Thyroid gland (tissue), 4 donors: ENCODE results near the gene RASGRP2. TPM values are rescaled to one million over a fixed set of nuclear protein-coding genes. Genes with fewer than 3 reads are reported as not detected.
"Not testable (repeated sequence)": the region's sequence is repeated elsewhere in the genome, so short reads cannot be mapped to it uniquely, and the experiment has no call there.

Source experiments
- DNase-seq, 2 donors: peaks; one replicate each; pipeline ENCODE4 v3.0.0-alpha.2; 2019
- H3K27ac ChIP-seq, 3 donors: fragments of 200-600 bp; sonication (generic); 1 replicate in 2 of 3; 2 replicates in 1 of 3; pipeline ENCODE4 v1.5.1; 2016 to 2019; ENCODE audit warnings: mild to moderate bottlenecking in 1 of 3, moderate library complexity in 1 of 3
- H3K27me3 ChIP-seq: fragments of 200-600 bp; sonication (generic); one replicate; pipeline ENCODE4 v1.5.1; 2019
- H3K36me3 ChIP-seq, 2 donors: fragments of 200-600 bp; sonication (generic); one replicate each; pipeline ENCODE4 v1.5.1; 2016 to 2019
- H3K4me1 ChIP-seq, 2 donors: fragments of 200-600 bp; sonication (generic); one replicate each; pipeline ENCODE4 v1.5.1; 2017 to 2019
- H3K4me3 ChIP-seq, 3 donors: fragments of 200-600 bp; sonication (generic); replicated peaks in 1 of 3; 1 replicate in 2 of 3; 2 replicates in 1 of 3; pipeline ENCODE4 v1.5.1; 2016; ENCODE audit warnings: mild to moderate bottlenecking in 1 of 3
- H3K9me3 ChIP-seq: fragments of 200-600 bp; sonication (generic); one replicate; pipeline ENCODE4 v1.5.1; 2017
- POLR2A ChIP-seq, 2 donors: fragments of 450-650 bp; IDR thresholded peaks; one replicate each; pipeline ENCODE4 v1.6.1; 2017; ENCODE audit warnings: antibody characterized with exemption in 2 of 2, mild to moderate bottlenecking in 2 of 2, moderate library complexity in 1 of 2
- WGBS, 2 donors: methylation state at CpG; one replicate each; pipeline ENCODE4 v1.1.5; 2017; 5-methylcytosine and 5-hydroxymethylcytosine counted together
- intact Hi-C: fragments of 100-400 bp; cut with DNase I; formaldehyde crosslinking; loops from one replicate; pipeline ENCODE4 v1.15.1; 2023
- total RNA-seq, 4 donors: library from RNA; depleted of rRNA; stranded (reverse); fragments of >200 nt; gene quantifications; one replicate each; pipeline ENCODE4 v1.2.3, GENCODE V29; 2016
- TF ChIP-seq, protein P1 (sequence below), 6 experiments: fragments of 200-600 bp in 3 of 6; fragments of 450-650 bp in 3 of 6; sonication (generic) in 3 of 6; IDR thresholded peaks; one replicate each; pipeline ENCODE4 v1.5.1; 2016 to 2019; ENCODE audit warnings: antibody characterized with exemption in 6 of 6, mild to moderate bottlenecking in 2 of 6, inconsistent platforms in 1 of 6, moderate library complexity in 1 of 6

RASGRP2 gene
- total RNA-seq, 4 donors from 2014 or later = 2.8 to 8.9 (median 6.6) TPM

DNA sequence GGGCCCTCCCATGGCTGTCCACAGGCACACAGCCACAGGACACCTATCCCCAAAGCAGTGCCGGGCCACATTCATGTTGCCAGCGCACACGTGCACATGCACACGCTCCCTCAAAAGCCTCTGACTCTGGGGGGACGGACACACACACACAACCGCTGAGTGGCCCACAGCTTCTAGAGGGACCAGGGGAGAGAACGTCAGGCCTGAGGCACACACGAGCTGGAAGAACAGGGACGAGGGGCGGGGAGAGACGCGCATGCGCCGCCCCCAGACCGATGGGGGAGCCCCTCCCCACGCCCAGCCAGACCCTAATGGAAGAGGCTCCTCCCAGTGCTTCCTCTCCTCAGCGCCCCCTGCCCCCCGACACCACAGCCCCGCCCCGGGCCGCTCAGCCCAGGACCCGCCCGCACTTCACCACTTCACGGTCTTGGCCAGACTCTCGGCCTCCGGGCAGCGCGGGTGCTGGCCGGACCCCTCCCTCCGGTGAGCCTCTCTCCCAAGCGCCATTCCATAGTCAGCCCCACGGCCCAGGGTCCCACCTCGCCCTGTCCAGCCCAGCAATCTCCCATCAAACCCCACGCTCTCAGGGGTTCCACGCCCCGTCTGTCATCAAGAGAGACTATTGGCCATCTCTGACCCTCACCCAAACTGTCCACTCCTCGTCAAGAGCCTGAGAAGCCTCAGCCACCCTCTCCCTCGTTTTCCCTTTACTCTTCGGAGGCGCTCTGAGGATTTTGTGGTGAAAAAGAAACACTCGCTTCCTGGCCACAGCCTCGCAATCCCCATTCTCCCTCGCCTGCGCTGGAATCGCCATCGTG lies 32.6 kb downstream of the RASGRP2 start:
- WGBS, 2 donors = 28 to 32% methylated on average over 24 of the region's 46 CpGs
- Histone ChIP-seq H3K4me3 (no peak overlapping the region), H3K4me1 (peaks cover 0 to 23% of the 10 kb centered on the region in 2 donors), H3K27ac (no peak overlapping the region), H3K9me3 (no peaks in the 10 kb centered on the region), H3K36me3 (no peaks in the 10 kb centered on the region), H3K27me3 (peaks cover 10% of the 10 kb centered on the region)
- DNase-seq = peak in 1 of 2 donors; percentile 39
- TF ChIP-seq, protein P1, sequence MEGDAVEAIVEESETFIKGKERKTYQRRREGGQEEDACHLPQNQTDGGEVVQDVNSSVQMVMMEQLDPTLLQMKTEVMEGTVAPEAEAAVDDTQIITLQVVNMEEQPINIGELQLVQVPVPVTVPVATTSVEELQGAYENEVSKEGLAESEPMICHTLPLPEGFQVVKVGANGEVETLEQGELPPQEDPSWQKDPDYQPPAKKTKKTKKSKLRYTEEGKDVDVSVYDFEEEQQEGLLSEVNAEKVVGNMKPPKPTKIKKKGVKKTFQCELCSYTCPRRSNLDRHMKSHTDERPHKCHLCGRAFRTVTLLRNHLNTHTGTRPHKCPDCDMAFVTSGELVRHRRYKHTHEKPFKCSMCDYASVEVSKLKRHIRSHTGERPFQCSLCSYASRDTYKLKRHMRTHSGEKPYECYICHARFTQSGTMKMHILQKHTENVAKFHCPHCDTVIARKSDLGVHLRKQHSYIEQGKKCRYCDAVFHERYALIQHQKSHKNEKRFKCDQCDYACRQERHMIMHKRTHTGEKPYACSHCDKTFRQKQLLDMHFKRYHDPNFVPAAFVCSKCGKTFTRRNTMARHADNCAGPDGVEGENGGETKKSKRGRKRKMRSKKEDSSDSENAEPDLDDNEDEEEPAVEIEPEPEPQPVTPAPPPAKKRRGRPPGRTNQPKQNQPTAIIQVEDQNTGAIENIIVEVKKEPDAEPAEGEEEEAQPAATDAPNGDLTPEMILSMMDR (IDR thresholded peaks at IDR 0.05) = no peak
- no peak for TF ChIP-seq POLR2A (IDR thresholded peaks at IDR 0.05)
- intact Hi-C loops = no loop called here

DNA sequence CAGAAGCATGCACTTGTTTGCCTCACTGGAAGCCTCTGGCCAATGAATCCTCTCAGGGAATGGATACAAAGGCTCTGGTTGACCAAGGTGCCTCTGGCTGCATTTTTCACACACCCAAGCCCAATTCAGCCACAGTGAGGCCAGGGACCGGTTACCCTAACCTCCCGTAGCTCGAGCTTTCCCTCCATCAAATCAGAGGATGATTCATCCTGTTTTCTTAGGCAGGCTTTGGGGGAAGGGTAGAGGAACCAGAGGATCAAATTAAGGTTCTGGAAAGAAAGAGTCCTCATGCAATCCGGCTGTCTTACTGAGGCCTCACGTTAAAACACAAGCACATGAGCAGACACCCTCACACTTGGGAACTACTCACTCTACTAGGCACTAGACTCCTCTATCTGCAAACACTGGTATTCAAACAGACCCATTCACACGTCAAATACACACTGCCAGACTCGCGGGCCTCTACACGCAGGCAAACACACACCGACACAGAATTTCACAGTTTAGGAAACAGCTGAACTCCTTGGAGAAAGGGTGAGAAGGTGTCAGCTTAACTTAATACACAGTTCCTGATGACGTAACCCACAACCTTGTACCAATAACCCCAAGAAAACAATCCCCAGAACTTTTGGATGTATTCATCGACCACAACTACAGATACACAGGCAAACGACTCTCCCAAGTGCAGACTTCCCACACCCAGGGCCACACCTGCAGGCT lies 33.4 kb downstream of the RASGRP2 start:
- H3K9me3 ChIP-seq = no peaks in the 10 kb centered on the region
- H3K27me3 ChIP-seq = peaks cover 10% of the 10 kb centered on the region
- no peak overlapping the region for H3K4me3 ChIP-seq
- WGBS, 2 donors = 50 to 59% methylated on average over 12 to 13 of the region's 13 CpGs
- TF ChIP-seq, protein P1 (IDR thresholded peaks at IDR 0.05) = no peak
- TF ChIP-seq POLR2A (IDR thresholded peaks at IDR 0.05) = no peak
- no peaks in the 10 kb centered on the region for H3K36me3 ChIP-seq
- intact Hi-C loops = no loop called here
- peaks cover 3 to 26% of the 10 kb centered on the region in 2 donors for H3K4me1 ChIP-seq
- H3K27ac ChIP-seq = no peak overlapping the region
- no peak for DNase-seq

DNA sequence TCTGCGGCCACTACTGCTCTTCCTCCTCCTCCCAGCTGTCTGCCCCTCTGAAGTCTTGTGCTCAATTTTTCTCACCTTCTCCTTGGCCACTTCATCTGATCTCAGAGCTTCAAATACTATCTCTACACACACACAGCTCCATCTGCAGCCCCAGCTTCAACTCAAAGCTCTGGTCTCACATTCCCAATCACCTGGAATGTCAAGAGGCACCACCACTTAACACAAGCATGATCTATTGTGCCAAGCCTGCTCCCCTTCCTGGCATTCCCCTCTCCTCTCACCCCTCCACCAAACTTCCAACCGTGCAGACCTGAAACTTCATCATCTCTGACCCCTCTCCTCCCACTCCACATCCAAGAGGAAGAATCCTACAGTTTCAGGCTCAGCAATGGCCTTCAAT lies 38.4 kb downstream of the RASGRP2 start:
- no peaks in the 10 kb centered on the region for H3K9me3 ChIP-seq
- TF ChIP-seq POLR2A (IDR thresholded peaks at IDR 0.05) = no peak
- TF ChIP-seq, protein P1 (IDR thresholded peaks at IDR 0.05) = no peak
- H3K4me3 ChIP-seq = no peak overlapping the region
- H3K36me3 ChIP-seq = no peaks in the 10 kb centered on the region
- peak; percentile 76 to 80 for DNase-seq
- peaks cover 12 to 14% of the 10 kb centered on the region in 2 donors for H3K4me1 ChIP-seq
- H3K27ac ChIP-seq = peak overlapping the region in 1 of 3 donors; percentile 64
- no peaks in the 10 kb centered on the region for H3K27me3 ChIP-seq
- WGBS, 2 donors = 21 to 29% methylated on average over 2 of the region's 2 CpGs
- intact Hi-C loops = no loop called here

DNA sequence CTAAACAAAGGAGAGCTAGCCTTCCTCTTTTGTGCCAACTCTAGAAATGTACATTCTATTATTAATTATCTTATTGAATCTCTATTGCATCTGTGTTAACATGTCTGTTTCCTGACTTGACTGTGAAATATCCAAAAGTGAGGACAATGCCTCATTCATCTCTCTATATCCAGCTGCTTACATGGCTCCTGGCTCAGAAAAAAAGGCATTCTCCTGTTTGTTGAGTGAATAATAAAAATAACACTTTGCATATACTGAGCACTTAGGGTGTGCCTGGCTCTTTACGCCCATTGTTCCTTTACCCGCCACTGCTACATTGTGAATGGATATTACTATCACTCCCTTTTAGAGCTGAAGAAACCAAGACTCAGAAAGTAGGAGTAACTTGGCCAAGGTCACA lies 40.9 kb downstream of the RASGRP2 start:
- Histone ChIP-seq H3K36me3 (no peaks in the 10 kb centered on the region), H3K4me3 (no peak overlapping the region), H3K9me3 (no peaks in the 10 kb centered on the region), H3K27me3 (no peaks in the 10 kb centered on the region), H3K27ac (no peak overlapping the region), H3K4me1 (peaks cover 12 to 14% of the 10 kb centered on the region in 2 donors)
- WGBS, 2 donors = 91 to 95% methylated on average over 2 of the region's 2 CpGs
- intact Hi-C loops = no loop called here
- TF ChIP-seq, protein P1 (IDR thresholded peaks at IDR 0.05) = no peak
- TF ChIP-seq POLR2A (IDR thresholded peaks at IDR 0.05) = no peak
- DNase-seq = no peak

DNA sequence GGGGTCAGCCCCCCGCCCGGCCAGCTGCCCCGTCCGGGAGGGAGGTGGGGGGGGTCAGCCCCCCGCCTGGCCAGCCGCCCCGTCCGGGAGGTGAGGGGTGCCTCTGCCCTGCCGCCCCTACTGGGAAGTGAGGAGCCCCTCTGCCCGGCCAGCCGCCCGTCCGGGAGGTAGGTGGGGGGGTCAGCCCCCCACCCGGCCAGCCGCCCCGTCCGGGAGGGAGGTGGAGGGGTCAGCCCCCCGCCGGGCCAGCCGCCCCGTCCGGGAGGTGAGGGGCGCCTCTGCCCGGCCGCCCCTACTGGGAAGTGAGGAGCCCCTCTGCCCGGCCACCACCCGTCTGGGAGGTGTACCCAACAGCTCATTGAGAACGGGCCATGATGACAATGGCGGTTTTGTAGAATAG lies 42.0 kb downstream of the RASGRP2 start:
- 87 to 95% methylated on average over 5 to 8 of the region's 29 CpGs for WGBS, 2 donors
- DNase-seq, H3K36me3 ChIP-seq, H3K4me3 ChIP-seq, intact Hi-C loops, H3K27me3 ChIP-seq, H3K27ac ChIP-seq, H3K9me3 ChIP-seq: not testable (repeated sequence)
- H3K4me1 ChIP-seq = peaks cover 12 to 14% of the 10 kb centered on the region in 2 donors
